ENCODE measurements around the gene MAGI3.
"Not testable (repeated sequence)": the region's sequence is repeated elsewhere in the genome, so short reads cannot be mapped to it uniquely, and the experiment has no call there.

DNA sequence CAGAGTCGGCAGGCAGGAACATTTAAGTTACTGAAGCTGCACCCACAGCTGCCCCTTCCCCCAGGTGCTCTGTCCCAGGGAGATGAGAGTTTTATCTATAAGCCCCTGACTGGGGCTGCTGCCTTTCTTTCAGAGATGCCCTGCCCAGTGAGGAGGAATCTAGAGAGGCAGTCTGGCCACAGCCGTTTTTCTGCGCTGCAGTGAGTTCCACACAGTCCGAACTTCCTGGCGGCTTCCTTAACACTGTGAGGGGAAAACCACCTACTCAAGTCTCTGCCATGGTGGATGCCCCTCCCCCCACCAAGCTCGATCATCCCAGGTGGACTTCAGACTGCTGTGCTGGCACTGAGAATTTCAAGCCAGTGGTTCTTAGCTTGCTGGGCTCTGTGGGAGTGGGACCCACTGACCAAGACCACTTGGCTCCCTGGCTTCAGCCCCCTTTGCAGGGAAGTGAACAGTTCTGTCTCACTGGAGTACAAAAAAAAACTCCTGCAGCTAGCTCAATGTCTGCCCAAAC lies 185.5 kb downstream of the MAGI3 start:
- TF ChIP-seq, protein P1, sequence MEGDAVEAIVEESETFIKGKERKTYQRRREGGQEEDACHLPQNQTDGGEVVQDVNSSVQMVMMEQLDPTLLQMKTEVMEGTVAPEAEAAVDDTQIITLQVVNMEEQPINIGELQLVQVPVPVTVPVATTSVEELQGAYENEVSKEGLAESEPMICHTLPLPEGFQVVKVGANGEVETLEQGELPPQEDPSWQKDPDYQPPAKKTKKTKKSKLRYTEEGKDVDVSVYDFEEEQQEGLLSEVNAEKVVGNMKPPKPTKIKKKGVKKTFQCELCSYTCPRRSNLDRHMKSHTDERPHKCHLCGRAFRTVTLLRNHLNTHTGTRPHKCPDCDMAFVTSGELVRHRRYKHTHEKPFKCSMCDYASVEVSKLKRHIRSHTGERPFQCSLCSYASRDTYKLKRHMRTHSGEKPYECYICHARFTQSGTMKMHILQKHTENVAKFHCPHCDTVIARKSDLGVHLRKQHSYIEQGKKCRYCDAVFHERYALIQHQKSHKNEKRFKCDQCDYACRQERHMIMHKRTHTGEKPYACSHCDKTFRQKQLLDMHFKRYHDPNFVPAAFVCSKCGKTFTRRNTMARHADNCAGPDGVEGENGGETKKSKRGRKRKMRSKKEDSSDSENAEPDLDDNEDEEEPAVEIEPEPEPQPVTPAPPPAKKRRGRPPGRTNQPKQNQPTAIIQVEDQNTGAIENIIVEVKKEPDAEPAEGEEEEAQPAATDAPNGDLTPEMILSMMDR (conservative IDR thresholded peaks at IDR 0.05; ENCODE audit: low read length) = not testable (repeated sequence)
- not testable (repeated sequence) for TF ChIP-seq EZH2phosphoT487 (IDR thresholded peaks at IDR 0.05; ENCODE audit: borderline replicate concordance)

All from Loucy (cell line).